Dermis blood vessel endothelial cell (primary cell): ENCODE results near the gene CISD3. TPM values are rescaled to one million over a fixed set of nuclear protein-coding genes. Genes with fewer than 3 reads are reported as not detected.
A peak's percentile ranks its signal among the peaks of the same experiment; 100 is the strongest.
"Not testable (repeated sequence)": the region's sequence is repeated elsewhere in the genome, so short reads cannot be mapped to it uniquely, and the experiment has no call there.

Source experiments
- DNase-seq: peaks from one replicate; pipeline ENCODE4 v3.0.0; 2010
- total RNA-seq: library from RNA; depleted of rRNA; stranded (reverse); fragments of >200 nt; gene quantifications from 2 replicates; pipeline ENCODE4 v1.2.3, GENCODE V29; 2014

Gene CISD3
- total RNA-seq, 1 donor from 2014 or later, result 1.7 TPM

DNA sequence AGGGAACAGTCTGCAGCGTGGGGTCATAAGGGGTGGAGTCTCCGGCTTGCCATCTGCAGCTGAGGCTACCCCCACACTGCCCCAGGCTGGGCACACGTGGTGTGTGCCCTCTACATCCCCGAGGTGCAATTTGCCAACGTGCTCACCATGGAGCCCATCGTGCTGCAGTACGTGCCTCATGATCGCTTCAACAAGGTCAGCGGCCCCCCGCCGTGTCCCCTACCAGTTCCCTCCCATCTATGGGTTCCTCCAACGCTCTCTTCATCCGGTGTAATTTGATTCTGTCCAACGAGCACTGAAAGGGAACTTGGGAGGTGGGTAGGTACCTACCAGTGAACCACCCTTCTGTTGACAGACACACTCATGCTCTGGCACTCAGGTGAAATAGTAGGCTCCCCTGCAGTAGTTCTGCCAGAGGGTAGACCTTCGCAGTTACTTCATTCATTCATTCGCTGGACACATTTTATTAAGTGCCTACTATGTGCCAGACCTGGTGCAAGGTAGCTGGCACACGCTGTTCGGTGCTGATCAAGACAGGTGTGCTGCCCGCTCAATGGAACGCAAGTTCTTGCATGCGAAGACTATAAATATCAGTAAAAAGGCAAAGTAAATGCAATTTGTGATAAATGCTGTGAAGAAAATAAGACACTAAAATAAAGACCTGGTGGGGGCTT lies 22.3 kb upstream of the CISD3 start:
- DNase-seq, result no peak

DNA sequence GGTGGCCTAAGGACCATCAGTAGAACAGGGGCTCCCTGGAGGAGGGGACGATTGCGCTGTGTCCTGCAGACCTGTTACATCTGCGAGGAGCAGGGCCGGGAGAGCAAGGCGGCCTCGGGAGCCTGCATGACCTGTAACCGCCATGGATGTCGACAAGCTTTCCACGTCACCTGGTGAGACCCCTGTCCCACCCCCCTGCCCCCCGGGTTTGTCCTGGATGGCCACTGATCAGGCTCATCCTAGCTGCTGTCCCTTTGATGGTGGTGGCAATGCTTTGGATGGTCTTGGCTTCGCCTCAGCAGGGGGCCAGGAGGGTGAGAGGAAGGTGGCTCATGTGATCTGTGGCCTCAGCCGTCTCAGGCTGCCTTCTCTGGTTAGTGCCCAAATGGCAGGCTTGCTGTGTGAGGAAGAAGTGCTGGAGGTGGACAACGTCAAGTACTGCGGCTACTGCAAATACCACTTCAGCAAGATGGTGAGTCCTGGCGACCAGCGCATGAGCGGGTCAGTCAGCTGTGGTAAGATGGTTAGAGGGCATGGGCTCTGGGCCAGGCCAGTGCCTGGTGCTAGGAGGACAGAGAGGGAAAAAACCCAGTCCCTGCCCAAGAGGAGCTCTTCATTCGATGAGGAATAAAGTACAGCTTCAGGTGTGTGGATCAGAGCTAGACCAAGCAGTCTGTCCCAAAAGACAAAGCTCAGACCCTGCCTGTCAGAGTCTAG lies 20.9 kb upstream of the CISD3 start:
- no peak for DNase-seq

DNA sequence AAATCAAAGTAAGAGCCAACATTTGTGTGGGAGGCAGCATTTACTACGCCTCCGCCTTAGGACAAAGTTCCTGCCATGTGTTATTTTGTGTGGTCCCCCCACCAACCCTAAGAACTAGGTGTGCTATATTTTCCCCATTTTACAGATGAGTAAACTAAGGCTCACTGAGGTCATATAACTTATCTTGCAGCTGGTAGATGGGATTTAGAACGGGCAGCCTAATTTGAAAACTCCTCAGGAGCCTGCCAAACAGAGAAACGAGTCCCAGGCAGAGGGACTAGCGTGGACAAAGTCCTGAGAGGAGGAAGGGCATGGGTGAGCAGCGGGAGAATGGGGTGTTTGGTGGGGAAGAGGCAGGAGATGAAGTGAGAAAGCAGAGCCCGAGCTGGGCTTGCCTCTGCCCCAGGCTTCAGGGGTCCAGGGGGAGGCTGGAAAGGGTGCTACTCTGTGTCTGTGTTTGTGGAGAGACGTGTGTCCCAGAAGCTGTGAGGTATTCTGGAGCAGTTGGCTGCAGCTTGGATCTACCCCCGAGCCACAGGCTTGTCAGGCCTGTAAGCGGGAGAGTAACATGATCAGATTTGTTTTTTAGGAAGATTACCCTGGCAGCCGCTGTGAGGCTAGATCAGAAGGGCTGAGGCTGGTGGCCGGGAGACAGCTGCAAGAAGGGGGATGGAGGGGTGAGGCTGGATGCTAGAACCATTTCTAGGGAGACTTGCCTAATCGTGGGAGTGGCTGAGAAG lies 20.1 kb upstream of the CISD3 start:
- no peak for DNase-seq

DNA sequence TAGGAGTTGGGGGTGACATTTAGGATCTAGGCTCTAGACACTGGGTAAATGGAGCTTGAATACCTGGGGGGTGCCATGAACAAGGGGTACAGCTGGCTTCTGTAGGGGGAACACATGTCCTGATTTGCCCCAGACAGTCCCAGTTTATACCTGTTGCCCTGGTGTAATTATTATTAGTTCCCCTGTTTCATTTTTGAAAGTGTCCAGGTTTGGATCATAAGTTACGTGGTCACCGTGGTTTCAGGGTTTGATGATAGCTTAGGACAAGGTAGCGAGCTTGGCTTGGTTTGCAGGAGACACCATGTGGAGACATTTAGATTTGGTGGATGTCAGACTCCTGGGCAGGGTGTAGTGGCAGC lies 19.6 kb upstream of the CISD3 start:
- no peak for DNase-seq

DNA sequence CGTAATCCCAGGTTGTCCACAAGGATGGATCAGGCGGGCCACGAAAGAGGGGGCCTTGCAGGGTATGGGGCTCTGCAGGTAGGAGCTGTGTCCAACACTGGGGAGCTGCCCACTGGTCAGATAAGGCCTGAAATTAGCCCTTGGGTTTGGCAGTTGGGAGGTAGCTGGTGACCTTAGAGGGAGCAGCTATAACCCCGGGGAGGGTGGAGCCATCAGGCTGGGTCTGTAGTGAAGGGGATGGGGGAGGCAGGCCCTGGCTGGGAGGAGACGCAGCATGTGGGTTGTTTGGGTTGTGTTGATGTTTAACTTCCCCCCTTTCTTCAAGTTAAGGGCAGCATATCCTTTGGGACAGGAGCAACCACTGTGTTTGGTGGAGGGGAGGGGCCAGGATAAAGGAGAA lies 19.2 kb upstream of the CISD3 start:
- no peak for DNase-seq

DNA sequence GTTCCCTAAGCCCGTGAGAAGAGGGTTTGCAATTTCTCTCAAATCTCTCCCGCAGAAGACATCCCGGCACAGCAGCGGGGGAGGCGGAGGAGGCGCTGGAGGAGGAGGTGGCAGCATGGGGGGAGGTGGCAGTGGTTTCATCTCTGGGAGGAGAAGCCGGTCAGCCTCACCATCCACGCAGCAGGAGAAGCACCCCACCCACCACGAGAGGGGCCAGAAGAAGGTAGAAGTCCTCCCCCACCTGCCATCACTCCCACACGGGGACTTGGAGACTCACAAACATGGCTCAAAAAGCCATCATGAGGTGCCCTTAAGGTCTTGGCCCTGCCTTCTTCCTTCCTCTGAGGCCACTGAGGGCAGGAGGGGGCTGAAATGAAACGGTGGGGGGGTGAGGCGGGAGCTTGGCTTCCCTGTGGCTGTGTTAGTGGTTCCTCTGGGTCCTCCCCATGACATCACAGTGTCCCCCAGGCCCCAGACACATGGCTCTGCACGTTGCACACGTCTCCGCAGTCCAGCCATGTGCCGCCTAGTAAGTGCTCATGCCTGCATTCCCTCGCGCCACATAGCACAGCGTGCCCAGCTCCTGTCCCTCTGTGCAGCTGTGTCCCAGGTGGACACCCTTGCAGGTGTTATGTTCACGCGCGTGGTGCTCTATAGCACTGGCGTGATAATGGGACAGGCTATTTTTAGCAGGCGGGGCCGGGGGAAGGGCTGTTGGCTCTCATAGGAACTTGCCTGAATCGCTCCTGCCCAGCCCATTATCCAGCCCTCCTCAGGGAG lies 18.2 kb upstream of the CISD3 start:
- no peak for DNase-seq

DNA sequence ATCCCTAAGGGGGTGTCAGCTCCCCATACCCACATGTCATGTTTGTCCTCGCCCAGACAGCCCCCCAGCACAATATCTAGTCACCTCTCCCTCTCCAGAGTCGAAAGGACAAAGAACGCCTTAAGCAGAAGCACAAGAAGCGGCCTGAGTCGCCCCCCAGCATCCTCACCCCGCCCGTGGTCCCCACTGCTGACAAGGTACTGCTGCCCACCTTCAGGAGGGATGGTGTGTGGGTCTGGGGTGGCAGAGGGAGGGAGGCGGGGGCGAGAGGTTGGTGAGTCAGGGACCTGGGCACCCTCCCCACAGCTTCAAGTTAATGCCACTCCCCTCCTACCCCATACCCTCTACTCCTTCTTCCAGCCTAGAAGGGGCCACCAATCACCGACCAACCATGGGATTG lies 17.5 kb upstream of the CISD3 start:
- DNase-seq, result no peak

DNA sequence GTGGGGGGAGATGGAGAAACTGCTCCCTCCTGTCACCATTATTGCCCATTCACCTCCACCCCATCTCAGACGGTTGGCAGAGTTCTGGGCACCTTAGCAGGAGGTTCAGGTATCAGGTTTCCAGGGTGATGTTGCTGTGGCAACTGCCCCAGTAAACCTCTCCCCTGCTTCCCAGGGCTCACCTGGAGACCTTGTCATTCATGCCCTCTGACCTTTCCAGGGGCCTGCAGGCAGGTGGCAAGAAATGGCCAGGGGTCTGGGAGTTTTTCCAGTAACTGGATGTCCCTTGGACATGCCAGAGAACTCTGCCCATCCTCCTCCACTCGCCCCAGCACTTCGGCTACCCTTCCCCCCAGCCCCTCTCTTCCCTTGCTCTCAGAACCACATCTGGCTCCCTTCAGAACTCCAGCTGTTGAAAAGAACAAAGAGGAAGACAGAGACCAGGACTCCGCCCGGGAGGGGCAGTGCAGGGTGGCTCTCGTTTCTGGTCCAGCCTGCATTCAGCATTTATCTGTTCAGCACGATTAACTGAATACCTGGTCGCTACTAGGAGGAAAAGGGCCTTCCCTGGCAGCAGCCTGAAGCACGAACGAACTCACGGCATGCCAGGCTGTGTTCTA lies 16.6 kb upstream of the CISD3 start:
- no peak for DNase-seq

DNA sequence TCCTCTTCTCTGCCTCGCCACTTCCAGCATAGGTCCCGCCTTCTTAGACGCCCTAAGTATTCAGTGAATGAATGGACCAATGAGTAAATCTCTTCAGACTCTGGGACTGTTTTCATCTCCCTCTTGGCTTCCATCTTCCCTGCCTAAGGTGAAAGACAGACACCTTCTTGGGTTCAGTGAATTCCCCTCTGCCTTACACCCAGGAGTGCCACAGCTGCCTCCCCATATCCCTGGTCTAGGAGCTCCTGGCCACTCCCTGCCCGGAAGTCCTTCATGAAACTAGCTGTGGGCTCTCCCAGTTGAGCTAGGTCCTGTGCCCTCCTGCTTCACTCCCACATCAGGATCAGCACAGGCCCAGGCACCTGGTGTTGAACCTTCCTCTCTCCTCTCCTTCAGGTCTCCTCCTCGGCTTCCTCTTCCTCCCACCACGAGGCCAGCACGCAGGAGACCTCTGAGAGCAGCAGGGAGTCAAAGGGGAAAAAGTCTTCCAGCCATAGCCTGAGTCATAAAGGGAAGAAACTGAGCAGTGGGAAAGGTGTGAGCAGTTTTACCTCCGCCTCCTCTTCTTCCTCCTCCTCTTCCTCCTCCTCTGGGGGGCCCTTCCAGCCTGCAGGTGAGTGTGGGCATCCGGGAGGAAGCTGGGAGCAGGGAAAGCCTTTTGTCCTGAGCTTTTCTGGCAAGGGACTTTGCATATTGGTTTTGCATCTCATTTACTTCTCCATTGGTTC lies 14.8 kb upstream of the CISD3 start:
- no peak for DNase-seq

DNA sequence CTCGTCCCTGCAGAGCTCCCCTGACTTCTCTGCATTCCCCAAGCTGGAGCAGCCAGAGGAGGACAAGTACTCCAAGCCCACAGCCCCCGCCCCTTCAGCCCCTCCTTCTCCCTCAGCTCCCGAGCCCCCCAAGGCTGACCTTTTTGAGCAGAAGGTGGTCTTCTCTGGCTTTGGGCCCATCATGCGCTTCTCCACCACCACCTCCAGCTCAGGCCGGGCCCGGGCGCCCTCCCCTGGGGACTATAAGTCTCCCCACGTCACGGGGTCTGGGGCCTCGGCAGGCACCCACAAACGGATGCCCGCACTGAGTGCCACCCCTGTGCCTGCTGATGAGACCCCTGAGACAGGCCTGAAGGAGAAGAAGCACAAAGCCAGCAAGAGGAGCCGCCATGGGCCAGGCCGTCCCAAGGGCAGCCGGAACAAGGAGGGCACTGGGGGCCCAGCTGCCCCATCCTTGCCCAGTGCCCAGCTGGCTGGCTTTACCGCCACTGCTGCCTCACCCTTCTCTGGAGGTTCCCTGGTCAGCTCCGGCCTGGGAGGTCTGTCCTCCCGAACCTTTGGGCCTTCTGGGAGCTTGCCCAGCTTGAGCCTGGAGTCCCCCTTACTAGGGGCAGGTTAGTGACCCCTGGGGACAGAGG lies 13.7 kb upstream of the CISD3 start:
- DNase-seq, result no peak

DNA sequence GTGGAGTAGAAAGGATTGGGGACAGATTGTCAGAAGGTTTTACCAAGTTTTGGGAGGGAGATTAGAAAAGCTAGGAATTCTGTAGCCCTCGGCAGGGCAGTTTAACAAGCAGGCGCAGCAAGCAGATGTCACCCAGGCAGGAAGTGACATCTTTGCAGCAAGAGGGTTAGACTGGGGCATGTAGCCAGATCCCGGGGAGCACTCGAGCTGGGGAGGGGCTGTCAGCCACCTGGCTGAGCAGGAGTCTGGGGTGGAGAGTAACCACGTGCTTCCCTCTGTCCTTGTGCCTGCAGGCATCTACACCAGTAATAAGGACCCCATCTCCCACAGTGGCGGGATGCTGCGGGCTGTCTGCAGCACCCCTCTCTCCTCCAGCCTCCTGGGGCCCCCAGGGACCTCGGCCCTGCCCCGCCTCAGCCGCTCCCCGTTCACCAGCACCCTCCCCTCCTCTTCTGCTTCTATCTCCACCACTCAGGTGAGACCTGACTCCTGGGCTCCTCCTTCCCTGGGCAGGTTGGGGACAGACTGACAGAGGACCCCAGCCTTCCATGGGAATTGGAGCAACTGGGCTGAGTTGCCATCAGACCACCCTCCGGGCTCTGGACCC lies 12.9 kb upstream of the CISD3 start:
- no peak for DNase-seq

DNA sequence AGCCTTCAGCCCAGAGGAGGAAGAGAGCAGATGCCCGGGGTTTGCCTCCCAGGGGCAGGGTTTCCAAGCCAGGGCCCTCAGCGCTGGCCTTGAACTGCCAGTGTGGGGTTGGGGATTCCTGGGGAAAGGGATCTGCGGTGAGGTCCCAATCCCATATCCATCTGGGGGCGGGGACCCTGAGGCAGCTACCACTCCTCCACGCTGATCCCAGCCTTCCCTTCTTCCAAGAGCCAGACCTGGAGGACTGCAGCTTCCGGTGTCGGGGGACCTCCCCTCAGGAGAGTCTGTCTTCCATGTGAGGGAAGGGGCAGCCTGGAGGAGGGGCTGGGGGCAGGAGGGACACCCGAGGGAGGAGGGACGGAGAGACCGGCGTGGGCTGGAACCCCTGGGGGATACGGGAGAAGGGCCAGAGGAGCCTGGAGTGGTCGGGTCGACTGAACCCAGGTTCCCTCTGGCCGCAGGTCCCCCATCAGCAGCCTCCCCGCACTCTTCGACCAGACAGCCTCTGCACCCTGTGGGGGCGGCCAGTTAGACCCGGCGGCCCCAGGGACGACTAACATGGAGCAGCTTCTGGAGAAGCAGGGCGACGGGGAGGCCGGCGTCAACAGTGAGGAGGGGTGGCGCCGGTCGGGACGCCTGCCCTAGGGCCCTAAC lies 10.7 kb upstream of the CISD3 start:
- no peak for DNase-seq

DNA sequence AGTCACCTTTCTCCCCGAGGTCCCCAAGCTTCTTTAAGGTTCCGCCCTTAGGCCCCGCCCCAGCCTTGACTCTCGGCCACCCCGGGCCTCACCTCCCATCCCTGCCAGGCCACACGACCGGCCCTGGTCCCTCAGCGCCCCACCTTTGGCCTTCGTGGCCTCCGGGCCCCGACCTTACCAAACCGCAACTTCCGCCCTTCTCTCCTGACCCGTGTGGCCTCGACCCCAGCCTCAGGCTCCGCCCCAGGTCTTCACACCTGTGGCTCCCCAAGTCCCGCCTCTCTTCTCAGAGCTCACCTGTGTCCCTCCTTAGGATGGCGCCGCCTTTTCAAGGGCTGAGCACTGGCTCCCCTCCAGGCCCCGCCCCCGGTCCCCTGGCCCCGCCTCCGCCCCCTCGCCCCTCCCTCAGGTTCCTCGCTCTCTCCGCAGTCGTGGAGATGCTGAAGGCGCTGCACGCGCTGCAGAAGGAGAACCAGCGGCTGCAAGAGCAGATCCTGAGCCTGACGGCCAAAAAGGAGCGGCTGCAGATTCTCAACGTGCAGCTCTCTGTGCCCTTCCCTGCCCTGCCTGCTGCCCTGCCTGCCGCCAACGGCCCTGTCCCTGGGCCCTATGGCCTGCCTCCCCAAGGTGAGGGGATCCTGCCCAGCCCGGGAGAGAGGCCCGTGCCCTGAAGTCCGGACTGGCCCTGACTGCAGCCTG lies 10.0 kb upstream of the CISD3 start:
- no peak for DNase-seq

DNA sequence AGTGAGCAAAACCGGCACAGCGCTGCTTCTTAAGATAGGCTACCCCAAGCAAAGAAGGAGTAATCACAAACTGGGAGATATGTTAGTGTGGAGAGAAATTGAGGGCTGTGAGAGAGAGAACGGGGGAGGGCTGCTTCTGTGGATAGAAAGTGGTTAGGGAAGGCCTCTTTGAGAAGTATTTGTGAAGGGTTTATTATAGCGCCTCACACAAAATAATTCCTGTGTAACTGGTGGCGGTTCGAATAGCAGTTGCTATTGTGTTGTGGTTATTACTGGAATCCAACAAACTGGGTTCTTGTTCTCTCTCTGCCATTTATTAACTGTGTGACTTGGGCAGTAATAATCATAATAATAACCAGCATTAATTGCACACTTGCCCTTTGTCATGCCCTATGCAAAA lies 9.2 kb upstream of the CISD3 start:
- DNase-seq, result no peak

DNA sequence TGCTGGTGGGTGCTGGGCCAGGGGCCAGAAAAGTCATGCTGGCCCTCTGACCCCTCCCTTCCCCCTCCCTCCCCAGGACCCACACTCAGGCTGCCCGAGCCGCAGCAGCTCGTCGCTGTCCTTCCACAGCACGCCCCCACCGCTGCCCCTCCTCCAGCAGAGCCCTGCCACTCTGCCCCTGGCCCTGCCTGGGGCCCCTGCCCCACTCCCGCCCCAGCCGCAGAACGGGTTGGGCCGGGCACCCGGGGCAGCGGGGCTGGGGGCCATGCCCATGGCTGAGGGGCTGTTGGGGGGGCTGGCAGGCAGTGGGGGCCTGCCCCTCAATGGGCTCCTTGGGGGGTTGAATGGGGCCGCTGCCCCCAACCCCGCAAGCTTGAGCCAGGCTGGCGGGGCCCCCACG lies 8.3 kb upstream of the CISD3 start:
- no peak for DNase-seq

DNA sequence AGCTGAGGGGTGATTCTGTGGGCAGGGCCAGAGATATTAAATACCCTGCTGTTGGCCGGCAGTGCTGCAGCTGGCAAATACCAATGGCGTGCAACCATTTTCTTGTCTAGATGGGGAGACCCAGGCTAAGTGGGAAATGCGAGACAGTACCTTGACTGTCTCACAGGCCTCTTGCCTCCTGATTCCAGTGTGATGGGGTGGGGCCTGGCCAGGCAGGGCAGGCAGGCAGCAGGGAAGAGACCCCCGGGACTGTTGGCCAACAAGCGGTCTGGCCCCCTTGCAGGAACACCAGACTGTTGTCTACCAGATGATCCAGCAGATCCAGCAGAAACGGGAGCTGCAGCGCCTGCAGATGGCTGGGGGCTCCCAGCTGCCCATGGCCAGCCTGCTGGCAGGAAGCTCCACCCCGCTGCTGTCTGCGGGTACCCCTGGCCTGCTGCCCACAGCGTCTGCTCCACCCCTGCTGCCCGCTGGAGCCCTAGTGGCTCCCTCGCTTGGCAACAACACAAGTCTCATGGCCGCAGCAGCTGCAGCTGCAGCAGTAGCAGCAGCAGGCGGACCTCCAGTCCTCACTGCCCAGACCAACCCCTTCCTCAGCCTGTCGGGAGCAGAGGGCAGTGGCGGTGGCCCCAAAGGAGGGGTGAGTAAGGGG lies 5.7 kb upstream of the CISD3 start:
- peak; percentile 26 for DNase-seq

DNA sequence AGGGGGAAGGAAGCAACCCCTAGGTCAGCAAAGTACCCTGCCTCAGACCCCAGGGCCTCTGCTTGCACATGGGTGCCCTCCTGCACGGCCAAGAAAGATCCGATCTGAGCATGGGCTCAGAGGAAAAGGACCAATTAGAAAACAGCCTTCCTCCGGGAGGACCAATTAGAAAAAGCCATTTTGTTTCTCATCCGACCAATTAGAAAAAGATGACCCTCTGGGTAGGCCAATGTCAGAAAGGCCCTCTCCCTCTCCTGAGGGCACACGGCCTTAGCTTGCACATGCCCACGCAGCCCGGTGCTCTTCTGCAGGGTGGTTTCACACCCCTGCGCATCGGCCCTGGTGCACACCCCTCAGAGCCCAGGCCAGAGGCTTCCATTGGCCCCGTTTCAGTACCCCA lies 5.1 kb upstream of the CISD3 start:
- no peak for DNase-seq

DNA sequence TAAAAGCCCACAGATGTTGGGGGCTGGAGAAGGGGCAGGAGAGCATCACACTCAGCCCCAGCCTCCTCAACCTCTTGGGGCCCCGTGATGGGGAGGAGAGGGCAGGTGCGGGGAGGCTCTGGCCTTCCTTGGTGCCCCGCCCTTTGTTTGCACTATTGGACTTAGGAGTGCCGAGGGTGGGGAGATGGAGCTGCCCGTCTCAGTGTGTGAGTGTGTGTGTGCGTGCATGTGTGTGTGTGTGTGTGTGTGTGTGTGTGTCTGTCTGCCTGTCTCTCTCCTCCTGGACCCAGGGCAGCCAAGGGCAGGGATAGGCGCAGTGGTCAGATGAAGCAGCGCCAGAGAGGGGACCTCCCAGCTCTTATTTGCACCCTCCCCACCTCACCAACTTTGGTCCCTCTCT lies 4.0 kb upstream of the CISD3 start:
- not testable (repeated sequence) for DNase-seq

DNA sequence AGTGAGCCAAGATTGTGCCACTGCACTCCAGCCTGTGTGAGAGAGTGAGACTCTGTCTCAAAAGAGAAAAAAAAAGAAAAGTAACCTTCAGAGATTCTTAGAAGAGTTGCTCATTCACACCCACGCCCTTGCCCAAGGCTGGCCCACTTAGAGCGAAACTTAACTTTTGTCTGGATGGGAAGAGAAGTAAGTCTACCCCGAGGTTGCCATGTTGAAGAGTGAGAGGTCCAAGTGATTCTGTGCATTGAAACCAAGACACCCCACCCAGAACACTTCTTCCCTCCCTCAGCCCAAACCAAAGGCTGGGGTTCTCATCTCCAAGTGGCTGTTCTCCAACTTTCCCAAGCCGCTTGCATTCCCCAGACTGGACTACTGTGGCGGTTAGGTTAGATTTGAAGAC lies 2.4 kb upstream of the CISD3 start:
- DNase-seq, result no peak
